Adrenal gland (tissue), 12 donors: ENCODE measurements around the gene MACROH2A1. TPM values are rescaled to one million over a fixed set of nuclear protein-coding genes. Genes with fewer than 3 reads are reported as not detected.

Experiments used
- DNase-seq, 7 donors: peaks; one replicate each; pipeline ENCODE4 v3.0.0-alpha.2; 2019 to 2020
- H3K27ac ChIP-seq, 5 donors: fragments of 200-600 bp; sonication (generic) in 4 of 5; 1 replicate in 3 of 5; 2 replicates in 2 of 5; pipeline versions ENCODE4 v1.5.1 to v1.8.0; 2016 to 2020; ENCODE audit warnings: mild to moderate bottlenecking in 1 of 5
- H3K27me3 ChIP-seq: fragments of 200-600 bp; 2 replicates; pipeline ENCODE4 v1.8.0; 2021
- H3K36me3 ChIP-seq, 2 donors: fragments of 200-600 bp; replicated peaks in 1 of 2; 1 replicate in 1 of 2; 2 replicates in 1 of 2; pipeline versions ENCODE4 v1.5.1 to v1.8.0; 2018 to 2022
- H3K4me1 ChIP-seq, 2 donors: fragments of 200-600 bp; replicated peaks in 1 of 2; 1 replicate in 1 of 2; 2 replicates in 1 of 2; pipeline versions ENCODE4 v1.5.1 to v1.8.0; 2018 to 2021
- H3K4me3 ChIP-seq, 4 donors: fragments of 200-600 bp; sonication (generic) in 3 of 4; one replicate each; pipeline ENCODE4 v1.5.1; 2016 to 2018
- H3K9me3 ChIP-seq, 3 donors: fragments of 200-600 bp; sonication (generic) in 1 of 3; replicated peaks in 1 of 3; 1 replicate in 2 of 3; 2 replicates in 1 of 3; pipeline versions ENCODE4 v1.5.1 to v1.8.0; 2016 to 2021
- CTCF ChIP-seq, 6 experiments: fragments of 450-650 bp in 4 of 6; fragments of 200-600 bp in 2 of 6; sonication (generic) in 1 of 6; IDR thresholded peaks; 1 replicate in 5 of 6; 2 replicates in 1 of 6; pipeline versions ENCODE4 v1.5.1 to v1.8.0; 2016 to 2021; ENCODE audit warnings: antibody characterized with exemption in 6 of 6, mild to moderate bottlenecking in 2 of 6, moderate library complexity in 1 of 6
- POLR2A ChIP-seq, 2 donors: fragments of 450-650 bp; IDR thresholded peaks; one replicate each; pipeline ENCODE4 v1.6.1; 2017; ENCODE audit warnings: antibody characterized with exemption in 2 of 2, mild to moderate bottlenecking in 2 of 2, moderate library complexity in 1 of 2
- WGBS, 4 donors: extraction: QIAGEN DNeasy Blood & Tissue Kit in 2 of 4; methylation state at CpG; one replicate each; pipeline versions ENCODE4 v1.1.5 to v1.1.7; 2013 to 2017; 5-methylcytosine and 5-hydroxymethylcytosine counted together
- intact Hi-C, 2 donors: fragments of 100-400 bp; cut with DNase I; formaldehyde crosslinking; loops; one replicate each; pipeline versions ENCODE4 v1.14.1 to v1.15.0; 2022 to 2023
- polyA plus RNA-seq, 3 donors: library from polyadenylated mRNA; stranded (reverse); fragments of 200-250 nt in 2 of 3; fragments of 350-450 nt in 1 of 3; fragmentation: Illumina TruSeq in 1 of 3; extraction: RNeasy Lipid Tissue Mini Kit (QIAGEN cat#74804) in 1 of 3; gene quantifications; one replicate each; pipeline ENCODE4 v1.2.3, GENCODE V29; 2013 to 2014
- total RNA-seq, 9 donors: library from RNA; depleted of rRNA in 4 of 9; stranded (reverse); fragments of >200 nt in 4 of 9; fragments of 120-200 nt in 1 of 9; fragmentation: NEBNext Ultra II Directional in 1 of 9; extraction: Animal tissue kit (Norgen Biotek cat#: 25700) in 1 of 9; gene quantifications; one replicate each; pipeline versions ENCODE4 v1.1.0 to v1.2.4, GENCODE V29; 2013 to 2023
- donor health status: healthy with polysubstance abuse.
- donor health status: Bipolar disorder and iron deficiency.
- donor health status: DM: yes; HTN: yes; CAD: no.
- donor health status: DM: no; HTN: no; CAD: no.
- donor health status: DM: no; HTN: no; CAD: no.
- donor health status: DM: yes; HTN: yes; CAD: no.

Gene MACROH2A1
- total and polyA plus RNA-seq, 12 donors = 77.2 to 241 (median 144) TPM

DNA sequence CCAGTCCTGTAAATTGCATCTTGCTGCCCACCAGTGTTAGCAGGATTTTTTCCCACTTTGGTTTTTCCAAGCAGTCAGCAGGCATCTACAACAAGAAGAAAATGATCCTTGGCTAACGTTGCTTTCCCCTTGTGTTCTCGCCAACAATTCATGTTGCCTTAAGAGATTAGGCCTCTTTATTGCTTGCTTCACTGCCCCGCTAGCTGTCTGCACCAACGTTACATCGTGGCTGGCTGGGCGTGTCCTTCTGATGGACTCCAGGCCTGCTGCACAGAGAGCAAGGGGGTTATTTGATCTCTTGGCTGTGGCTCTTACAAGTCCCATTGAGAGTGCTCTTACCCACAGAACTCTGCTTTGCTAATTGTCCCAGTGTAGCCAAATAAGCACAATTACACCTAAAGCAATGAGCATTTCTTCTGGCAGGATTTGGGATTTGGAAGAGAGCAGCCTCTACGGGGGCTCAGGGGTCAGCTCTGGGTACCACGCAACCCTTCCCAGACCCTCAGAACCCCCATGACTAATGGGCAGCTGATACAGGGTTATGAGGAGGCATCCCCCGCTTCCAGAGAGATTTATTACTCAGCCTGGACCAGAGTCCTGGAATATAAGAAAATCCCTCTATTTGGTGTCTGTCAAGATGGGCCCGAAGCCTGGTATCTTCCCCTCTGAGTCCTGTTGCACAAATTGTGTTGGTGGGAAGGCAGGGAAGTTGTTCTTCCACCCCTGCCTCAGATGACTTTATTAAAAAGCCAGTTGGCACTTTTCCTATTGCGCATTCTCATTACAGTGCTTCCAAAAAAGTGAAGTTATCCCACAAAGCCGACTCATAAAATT is 30.5 kb upstream of the MACROH2A1 start:
- no peaks in the 10 kb centered on the region for H3K4me1 ChIP-seq
- H3K4me3 ChIP-seq = no peak overlapping the region
- intact Hi-C loops = no loop called here
- no peaks in the 10 kb centered on the region for H3K9me3 ChIP-seq
- no peaks in the 10 kb centered on the region for H3K27me3 ChIP-seq
- WGBS, 4 donors = 48 to 59% (median 55%) methylated on average over 12 of the region's 12 CpGs
- no peaks in the 10 kb centered on the region for H3K36me3 ChIP-seq
- no peak for DNase-seq
- H3K27ac ChIP-seq = no peak overlapping the region
- TF ChIP-seq CTCF (IDR thresholded peaks at IDR 0.05) = no peak
- TF ChIP-seq POLR2A (IDR thresholded peaks at IDR 0.05) = no peak

- DNase-seq = no peak
- intact Hi-C loops = no loop called here
- no peaks in the 10 kb centered on the region for H3K9me3 ChIP-seq
- H3K36me3 ChIP-seq = no peaks in the 10 kb centered on the region
- TF ChIP-seq POLR2A (IDR thresholded peaks at IDR 0.05) = no peak
- TF ChIP-seq CTCF (IDR thresholded peaks at IDR 0.05) = no peak
- no peak overlapping the region for H3K27ac ChIP-seq
- no peak overlapping the region for H3K4me3 ChIP-seq
- WGBS, 4 donors = 62 to 86% (median 63%) methylated on average over 1 of the region's 1 CpG
- H3K4me1 ChIP-seq = no peaks in the 10 kb centered on the region
- H3K27me3 ChIP-seq = no peaks in the 10 kb centered on the region
These were observed 29.6 kb upstream of the MACROH2A1 start for GRCh38 chr5:135428586-135428985.

DNA sequence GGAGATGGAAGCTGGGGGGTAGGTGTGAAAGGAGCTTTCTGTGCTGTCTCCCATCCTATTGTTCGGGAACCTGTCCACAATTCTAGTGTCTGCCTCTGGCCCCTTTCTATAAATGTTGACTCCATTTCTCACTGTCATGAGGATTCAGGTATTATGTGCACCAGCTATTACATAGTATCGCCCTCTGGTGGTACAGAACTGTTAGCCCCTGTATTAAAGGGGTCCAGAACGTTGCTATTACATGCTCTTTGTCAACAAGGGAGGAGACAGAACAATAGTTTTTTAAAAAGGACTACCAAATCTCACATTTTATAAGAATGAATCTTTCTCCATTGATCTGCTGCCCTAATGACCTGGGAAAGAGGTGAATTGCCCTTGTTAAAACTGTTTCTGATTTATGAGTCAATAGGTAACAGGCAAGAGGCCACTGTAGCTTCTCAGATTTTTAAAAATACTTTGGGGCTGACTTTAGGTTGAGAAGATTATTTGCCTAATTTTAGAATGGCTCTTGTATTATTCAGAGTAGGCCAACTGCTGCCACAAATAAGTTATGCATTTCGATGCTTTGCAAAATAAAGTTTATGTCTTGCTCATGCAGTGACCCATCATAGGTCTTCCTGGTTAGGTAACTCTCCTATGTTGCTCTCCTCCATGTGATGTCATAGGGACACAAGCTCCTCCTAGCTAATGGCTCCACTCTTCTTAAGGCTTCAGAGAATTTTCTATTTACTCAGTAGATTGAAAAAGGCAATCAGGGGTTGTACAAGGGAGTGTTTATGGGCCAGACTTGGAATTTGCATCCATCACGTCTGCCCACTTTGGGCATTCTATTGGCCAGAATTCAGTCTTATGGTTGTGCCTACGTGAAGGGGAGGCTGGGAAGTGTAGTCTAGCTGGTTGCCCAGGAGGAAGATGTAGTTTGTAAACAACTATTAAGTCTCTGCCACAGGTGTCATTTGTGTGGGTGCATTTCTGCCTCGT is 27.4 kb upstream of the MACROH2A1 start:
- WGBS, 4 donors = 43 to 64% (median 54%) methylated on average over 7 of the region's 7 CpGs
- intact Hi-C loops = no loop called here

More for the DNA sequence above, 27.4 kb upstream of the MACROH2A1 start:
- H3K27me3 ChIP-seq = no peaks in the 10 kb centered on the region
- DNase-seq = peak in 1 of 7 donors; percentile 29
- no peaks in the 10 kb centered on the region for H3K36me3 ChIP-seq
- no peak overlapping the region for H3K27ac ChIP-seq
- no peak overlapping the region for H3K4me3 ChIP-seq
- no peaks in the 10 kb centered on the region for H3K9me3 ChIP-seq
- TF ChIP-seq CTCF (IDR thresholded peaks at IDR 0.05) = peak; percentile 23 to 56 (median 48)
- TF ChIP-seq POLR2A (IDR thresholded peaks at IDR 0.05) = no peak
- no peaks in the 10 kb centered on the region for H3K4me1 ChIP-seq
